CD4-positive, alpha-beta T cell treated with Interleukin-1 beta for 1 hour (primary cell): ENCODE results near the gene PTPN13.

ENCODE experiments used
- DNase-seq, 2 donors: peaks; one replicate each; pipeline ENCODE4 v3.0.0-alpha.2; 2020 to 2022

Gene PTPN13, protein sequence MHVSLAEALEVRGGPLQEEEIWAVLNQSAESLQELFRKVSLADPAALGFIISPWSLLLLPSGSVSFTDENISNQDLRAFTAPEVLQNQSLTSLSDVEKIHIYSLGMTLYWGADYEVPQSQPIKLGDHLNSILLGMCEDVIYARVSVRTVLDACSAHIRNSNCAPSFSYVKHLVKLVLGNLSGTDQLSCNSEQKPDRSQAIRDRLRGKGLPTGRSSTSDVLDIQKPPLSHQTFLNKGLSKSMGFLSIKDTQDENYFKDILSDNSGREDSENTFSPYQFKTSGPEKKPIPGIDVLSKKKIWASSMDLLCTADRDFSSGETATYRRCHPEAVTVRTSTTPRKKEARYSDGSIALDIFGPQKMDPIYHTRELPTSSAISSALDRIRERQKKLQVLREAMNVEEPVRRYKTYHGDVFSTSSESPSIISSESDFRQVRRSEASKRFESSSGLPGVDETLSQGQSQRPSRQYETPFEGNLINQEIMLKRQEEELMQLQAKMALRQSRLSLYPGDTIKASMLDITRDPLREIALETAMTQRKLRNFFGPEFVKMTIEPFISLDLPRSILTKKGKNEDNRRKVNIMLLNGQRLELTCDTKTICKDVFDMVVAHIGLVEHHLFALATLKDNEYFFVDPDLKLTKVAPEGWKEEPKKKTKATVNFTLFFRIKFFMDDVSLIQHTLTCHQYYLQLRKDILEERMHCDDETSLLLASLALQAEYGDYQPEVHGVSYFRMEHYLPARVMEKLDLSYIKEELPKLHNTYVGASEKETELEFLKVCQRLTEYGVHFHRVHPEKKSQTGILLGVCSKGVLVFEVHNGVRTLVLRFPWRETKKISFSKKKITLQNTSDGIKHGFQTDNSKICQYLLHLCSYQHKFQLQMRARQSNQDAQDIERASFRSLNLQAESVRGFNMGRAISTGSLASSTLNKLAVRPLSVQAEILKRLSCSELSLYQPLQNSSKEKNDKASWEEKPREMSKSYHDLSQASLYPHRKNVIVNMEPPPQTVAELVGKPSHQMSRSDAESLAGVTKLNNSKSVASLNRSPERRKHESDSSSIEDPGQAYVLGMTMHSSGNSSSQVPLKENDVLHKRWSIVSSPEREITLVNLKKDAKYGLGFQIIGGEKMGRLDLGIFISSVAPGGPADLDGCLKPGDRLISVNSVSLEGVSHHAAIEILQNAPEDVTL (N-terminal part only)

DNA sequence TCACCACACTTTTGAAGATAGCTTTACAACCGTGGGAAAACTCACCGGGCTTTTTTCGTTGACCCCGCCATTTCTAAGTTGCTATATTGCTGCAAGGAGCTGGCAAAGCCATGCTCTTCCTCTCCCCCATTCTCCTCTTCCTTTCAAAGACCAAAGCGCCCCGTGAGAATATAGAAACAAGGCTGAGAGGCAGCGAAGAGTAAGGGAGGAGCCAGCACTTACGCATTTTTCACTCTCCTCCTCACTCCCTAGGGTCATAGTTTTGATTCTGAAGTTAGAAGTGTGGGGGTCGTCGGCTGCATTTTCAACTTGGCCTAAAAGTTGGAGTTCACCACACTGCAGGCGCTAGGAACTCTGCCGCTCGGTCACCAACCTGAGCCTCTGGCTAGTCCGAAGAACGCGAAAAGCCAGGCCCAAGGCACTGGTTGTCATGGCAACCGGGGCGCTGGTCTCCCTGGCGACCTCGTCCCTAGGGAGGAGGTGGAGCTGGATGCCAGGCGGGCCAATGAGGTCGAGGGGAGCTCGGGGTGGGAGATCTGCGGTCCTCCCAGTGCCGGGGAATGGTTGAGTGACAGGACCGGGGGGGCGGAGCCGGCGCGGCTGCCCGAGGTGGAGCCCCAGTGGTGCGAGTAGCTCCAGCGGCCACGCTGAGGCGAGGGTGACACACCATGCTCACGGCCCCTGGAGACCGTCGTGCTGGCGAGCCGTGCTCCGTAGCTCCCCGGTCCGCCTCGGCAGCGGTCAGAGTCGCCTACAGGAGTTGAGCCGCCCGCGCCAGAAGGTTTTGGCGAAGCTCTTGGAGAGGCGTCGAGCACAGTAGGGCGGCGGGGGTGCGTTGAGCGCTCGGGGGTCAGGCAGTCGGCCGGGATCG, at the start of gene PTPN13:
TSS of gene PTPN13 (plus strand) at position 628 of the 871 bp plus-strand sequence. CDS start 40,942 bp downstream, outside the sequence.
- peak; percentile 81 to 86 for DNase-seq

DNA sequence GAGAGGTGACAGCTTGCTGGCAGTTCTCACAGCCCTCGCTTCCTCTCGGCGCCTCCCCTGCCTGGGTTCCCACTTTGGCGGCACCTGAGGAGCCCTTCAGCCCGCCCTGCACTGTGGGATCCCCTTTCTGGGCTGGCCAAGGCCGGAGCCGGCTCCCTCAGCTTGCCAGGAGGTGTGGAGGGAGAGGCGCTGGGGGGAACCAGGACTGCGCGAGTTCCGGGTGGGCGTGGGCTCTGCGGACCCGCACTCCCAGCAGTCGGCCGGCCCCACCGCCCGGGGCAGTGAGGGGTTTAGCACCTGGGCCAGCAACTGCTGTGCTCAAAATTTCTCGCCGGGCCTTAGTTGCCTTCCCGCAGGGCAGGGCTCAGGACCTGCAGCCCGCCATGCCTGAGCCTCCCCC, 47.0 kb upstream of the PTPN13 start:
- DNase-seq: no peak

DNA sequence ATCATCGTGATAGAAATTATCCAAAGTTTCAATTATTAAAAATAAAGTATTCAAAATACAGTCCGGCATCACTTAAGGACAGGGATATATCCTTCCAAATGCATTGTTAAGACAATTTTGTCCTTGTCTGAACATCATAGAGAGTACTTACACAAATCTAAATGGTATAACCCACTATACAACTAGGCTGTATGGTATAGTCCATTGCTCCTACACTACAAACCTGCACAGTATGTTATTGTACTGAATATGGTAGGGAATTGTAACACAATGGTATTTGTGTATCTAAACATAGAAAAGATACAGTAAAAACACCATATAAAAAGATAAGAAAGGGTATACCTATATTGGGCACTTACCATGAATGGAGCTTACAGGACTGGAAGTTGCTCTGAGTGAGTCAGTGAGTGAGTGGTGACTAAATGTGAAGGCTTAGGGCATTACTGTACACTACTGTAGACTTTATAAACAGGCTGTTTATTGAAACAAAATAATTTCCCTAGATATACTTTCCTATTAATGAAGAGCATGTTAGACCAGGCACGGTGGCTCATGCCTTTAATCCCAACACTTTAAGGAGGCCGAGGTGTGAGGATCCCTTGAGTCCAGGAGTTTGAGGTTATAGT, 44.8 kb upstream of the PTPN13 start:
- no peak for DNase-seq

DNA sequence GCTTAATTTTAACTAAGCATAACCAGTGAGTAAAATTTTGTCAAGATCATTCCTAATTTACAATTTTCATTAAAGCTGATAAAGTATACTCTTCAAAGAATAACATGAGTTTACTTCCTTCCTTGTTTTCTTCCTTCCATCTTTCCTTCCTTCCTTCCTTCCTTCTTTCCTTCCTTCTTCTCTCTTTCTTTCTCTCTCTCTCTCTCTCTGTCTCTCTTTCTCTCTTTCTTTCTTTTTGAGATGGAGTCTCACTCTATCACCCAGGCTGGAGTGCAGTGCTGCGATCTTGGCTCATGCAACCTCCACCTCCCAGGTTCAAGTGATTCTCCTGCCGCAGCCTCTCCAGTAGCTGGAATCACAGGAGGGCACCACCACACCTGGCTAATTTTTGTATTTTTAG, 42.7 kb upstream of the PTPN13 start:
- no peak for DNase-seq

DNA sequence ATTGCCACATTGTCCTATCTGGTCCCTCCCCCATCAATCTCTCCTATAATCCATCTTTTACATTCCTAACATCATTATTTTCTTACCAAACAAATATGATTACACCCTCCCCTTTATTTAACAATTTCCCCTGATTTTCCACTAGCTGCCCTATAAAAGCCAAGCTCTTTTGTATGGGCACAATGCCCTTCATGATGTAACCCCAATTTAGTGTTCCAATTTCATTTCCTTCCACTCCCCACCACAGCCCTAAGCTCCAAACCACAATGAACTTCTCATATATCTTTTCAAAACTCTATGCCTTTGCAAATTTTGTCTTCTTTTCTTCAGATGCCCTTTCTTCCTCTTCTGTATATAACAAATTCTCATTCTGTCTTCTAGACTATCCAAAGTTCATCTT, 39.5 kb upstream of the PTPN13 start:
- peak in 1 of 2 donors; percentile 11 for DNase-seq

DNA sequence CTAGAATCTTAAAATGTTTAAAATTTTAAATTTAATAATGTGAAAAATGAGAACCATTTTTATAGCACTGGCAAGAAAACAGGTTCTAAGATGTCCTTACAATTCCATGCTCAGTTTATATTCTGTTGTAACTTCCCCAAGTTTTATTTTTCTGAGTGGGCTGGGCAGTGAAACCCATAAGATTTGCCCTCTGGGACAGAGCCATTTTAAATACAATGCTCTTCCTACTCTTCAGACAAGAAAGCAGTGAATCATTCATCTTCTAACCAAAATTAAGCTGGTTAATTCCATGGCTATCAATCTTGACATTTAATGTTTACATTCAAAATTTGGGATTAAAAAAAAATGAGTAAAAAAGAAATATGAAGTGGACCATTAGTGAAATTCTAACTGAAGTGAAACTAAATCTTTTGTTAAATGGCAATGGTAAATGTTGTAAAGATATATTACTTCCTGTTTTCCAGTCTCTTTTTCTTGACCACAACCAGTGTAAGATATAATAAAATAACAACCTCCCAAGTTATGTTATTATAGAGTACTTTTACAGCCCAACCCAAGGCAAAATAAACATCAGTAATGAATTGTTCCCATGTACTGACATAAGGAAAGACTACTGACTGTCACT, 37.2 kb upstream of the PTPN13 start:
- no peak for DNase-seq

DNA sequence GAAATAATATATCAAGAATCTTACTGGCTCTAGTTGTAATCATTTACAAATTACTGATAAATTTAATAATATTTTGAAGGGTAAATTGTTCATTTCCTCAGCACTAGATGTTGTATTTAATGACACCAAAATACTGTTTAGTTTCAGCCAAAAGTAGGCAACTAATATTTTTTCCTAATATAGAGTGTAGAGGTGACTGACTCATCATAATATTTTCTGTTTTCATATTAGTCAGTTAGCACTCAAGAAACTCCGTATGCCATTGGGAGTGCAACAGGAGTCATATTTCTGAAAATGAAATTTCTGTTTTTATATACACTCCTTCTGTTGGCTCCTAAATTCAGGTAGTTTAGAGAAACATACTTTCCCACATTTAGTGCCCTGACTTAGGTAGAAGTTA, 36.6 kb upstream of the PTPN13 start:
- DNase-seq: no peak

DNA sequence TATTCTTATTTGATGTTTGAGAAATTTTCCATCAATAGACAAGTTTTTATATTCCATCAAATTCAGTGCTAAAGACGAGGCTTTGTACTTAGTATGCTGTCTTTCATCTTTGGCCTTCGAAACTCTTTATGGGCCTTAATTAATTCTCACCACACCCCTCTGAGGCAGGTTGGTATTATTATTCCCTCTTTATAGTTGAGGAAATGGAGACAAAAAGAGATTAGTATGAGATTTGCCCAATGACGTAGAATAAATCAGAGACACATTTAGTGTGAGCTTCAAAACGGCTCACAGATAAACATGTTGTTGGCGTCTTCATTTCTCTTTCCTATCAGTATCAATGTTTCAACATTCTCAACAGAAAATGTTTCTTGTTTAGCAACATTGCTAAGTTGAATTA, 35.9 kb upstream of the PTPN13 start:
- DNase-seq: no peak

DNA sequence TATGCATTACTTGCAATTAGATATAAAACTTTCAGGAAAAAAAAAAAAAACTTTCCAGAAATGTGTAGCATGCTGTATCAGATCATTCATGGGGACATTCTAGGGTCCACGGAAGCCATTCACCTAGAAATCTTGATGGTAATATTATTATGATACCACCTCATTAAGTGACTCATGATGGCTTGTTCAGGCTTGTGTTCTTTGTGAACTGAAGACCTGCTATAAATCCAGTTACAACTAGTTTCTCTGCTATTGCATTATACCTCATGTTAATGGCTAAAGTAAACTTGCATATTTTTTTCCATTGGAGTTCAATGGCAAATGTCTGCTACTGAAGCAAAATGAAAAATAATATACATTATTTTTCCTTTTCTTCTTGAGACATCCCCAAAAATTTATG, 35.3 kb upstream of the PTPN13 start:
- DNase-seq: no peak

DNA sequence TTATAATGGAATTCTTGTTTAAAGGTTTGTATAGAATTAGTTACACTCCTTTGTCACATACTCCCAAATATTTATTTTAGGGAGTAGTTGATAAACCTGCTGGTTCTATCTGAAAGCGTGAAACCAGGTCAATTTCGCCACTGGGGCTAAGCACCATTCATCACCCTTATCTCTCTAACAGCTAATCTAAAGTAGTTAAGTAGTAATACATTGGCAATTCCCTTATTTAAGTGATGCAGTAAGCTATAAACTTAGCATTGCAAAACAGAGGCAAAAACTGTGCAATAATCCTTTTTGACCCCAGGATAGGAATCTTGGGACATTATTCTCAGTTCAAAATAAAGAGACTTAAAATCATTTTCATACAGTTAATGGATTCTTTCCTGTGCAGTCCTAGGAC, 33.7 kb upstream of the PTPN13 start:
- no peak for DNase-seq

DNA sequence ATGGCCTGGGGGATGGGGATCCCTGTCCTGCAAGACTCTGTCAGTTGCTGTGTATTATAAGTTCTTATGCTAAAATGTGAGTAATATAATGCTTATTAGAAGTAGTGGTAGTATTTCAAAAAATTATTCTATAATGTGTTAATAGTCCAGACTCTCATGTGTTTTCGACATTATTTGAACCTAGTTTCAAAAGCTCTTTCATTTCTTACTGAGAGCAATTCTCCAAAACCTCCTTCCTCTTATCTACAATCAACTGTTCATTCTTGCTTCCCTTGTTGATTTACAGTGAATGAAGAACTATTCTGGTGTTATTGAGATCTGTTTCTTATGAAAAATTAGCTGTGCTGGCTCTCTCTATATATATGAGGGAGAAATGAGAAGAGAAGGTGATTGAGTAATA, 32.9 kb upstream of the PTPN13 start:
- DNase-seq: no peak

DNA sequence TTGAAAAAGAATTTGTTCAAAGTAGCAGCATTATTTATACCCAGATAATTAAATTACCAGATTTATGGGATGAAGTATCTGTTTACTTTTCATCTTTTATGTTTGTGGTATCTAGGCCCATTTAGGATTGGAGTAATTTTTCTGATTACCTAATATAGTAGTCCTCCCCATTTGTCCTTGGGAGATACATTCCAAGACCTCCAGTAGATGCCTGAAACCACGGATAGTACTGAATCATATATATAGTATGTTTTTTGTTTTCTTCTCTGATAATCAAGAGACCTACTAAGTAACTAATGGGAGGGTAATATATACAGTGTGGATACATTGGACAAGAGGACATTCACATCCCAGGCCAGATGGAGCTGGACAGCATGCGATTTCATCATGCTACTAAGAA, 30.7 kb upstream of the PTPN13 start:
- DNase-seq: no peak

DNA sequence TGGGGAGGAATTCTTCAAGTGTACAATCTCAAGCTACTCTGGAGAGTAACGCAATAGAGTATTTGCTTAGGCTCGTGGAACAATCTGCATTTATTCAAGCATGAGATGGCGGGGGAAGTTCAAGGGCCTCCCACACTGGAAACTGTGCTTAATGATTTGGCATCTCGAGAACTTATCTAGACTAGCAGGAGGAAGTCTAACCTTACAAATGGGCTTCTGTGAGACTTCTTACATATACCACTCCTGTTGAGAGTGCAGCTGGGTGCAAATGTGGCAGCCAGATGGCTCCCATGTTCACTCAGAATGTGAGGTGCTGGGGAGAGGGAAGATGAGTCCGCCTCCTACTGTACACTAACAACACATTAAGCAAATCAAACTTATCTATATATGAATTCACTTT, 29.3 kb upstream of the PTPN13 start:
- DNase-seq: no peak

DNA sequence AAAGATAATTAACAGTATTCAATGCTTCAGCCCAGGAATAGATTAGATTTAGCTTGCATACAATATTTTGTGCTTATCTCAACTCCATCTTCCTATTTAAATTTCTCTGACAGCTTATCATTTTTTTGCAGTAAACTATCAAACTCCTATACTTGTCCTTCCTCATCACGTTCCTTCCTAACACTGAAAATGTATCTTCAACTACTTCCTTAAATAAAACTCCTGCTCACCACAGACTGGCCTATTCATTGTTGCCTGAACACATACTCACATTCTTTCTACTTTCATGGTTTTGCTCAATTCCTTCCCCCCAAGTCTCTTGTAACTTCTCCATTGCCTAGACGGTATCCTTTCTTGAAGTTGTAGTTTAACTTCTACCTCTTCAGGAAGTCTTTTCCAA, 28.5 kb upstream of the PTPN13 start:
- DNase-seq: no peak

DNA sequence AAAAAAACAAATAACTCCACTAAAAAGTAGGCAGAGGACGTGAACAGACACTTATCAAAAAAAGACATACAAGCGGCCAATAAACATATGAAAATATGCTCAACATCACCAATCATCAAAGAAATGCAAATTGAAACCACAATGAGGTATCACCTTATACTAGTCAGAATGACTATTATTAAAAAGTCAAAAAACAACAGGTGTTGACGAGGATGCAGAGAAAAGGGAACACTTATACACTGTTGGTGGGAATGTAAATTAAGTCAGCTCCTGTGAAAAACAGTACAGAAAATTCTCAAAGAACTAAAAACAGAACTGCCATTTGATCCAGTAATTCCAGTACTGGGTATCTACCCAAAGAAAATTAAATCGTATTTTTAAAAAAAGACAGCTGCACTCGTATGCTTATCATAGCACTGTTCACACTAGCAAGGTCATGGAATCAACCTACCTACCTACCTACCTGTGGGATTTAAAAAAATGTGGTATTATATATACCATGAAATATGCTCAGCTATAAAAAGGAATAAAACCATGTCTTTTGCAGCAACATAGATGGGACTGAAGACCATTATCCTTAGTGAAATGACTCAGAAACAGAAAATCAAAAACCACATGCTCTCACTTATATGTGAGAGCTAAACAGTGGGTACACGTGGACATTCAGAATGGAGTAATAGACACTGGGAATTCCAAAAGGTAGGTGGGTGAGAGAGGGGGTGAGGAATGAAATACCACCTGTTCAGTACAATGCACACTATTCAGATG, 24.8 kb upstream of the PTPN13 start:
- no peak for DNase-seq

DNA sequence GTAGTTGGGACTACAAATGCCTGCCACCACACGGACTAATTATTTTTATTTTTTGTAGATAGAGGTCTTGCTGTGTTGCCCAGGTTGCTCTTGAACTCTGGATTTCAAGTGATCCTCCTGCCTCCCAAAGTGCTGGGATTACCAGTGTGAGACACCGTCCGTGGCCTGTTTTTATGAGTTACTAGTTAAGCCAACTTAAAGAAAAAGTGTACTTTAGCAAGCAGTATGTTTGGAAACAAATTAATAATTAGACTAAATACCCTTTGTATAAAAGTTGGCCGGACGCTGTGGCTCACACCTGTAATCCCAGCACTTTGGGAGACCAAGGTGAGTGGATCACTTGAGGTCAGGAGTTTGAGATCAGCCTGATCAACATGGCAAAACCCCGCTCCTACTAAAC, 14.2 kb upstream of the PTPN13 start:
- no peak for DNase-seq

DNA sequence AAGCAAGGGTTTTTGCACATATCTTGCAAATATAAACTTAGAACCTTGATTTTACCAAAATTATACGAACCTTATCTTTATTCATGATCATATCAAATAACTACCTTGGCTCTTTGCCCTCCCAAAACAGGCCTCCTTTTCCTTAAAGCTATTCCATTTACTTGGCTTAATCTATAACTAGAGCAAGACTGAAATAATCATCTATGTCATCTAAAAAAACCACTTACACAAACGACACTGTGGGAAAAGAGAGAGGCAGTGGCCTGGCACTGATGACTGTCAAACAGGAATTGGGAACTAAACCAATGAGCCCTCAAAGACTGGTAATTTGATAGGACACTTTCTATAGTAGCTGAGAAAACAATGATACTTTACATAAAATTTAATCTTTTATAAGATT, 11.7 kb upstream of the PTPN13 start:
- no peak for DNase-seq

DNA sequence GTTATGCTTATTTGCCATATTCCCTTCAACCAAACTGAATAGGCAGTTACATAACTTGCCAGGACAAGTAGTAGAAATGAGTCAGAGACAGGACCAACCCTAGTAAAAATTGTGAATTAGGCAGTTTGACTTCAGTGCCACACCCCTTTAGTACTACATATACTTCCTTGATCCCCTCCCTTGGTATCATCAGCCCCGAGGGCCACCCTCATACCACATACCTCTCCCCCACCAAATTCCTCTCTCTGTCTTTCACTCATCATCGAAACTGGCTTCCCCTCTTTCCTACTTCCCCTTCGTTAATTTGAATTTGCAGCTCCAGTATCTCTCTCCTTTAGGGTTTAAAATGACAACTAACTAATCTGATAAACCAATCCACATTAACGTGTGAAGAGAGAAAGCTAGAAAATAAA, 7.9 kb upstream of the PTPN13 start:
- DNase-seq: no peak

DNA sequence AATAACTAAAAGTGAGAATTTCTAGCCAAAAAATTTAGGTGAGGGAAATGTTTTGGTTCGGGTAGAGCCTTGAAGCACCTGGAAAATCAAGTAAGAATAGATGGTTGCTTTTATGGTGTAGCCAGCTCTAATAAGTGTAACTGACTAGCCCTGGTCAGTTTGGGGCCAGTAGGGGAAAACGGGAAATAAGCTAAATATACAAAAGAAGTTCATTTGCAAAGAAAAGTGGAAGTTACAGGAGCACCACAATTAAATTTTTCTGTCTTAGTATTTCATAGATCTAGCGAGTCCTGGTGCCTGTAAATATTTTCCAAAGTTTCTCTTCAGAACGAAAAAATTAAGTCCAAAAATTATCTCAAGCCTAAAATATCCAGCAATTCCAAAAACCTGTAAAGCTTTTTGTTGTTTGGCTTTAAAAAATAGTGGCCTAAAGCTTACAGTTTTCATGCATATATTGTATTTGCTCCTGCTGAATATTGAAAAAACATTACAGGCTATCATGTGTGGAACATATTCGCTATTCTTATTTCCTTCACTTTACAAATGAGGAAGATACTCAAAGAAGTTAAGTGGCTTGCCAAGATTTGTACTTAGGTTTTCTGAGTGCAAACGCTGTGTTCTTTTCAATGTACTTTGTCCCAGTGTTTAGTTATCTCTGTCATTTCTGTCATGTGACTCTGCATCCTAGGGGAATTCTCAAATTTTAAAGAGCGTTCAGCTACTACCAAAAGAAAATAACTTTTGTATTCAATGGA, 7.3 kb upstream of the PTPN13 start:
- DNase-seq: no peak
